Muscle layer of duodenum (tissue), 2 donors: Measurements from ENCODE around the gene PSTPIP1.

Experiments
- H3K27ac ChIP-seq: one replicate; pipeline ENCODE4 v1.7.0; 2013; ENCODE audit warnings: mild to moderate bottlenecking, low read length
- H3K27me3 ChIP-seq: one replicate; pipeline ENCODE4 v1.7.0; 2013; ENCODE audit warnings: low read depth, mild to moderate bottlenecking, control low read depth, low read length
- H3K36me3 ChIP-seq, 2 donors: one replicate each; pipeline ENCODE4 v1.7.0; 2013; ENCODE audit warnings: low read length in 2 of 2, control low read depth in 1 of 2, mild to moderate bottlenecking in 1 of 2; ENCODE audit not compliant: insufficient read depth in 2 of 2, control insufficient read depth in 1 of 2
- H3K4me1 ChIP-seq, 2 donors: one replicate each; pipeline ENCODE4 v1.7.0; 2013; ENCODE audit warnings: low read length in 2 of 2, mild to moderate bottlenecking in 2 of 2, control low read depth in 1 of 2, moderate library complexity in 1 of 2; ENCODE audit not compliant: insufficient read depth in 2 of 2, control insufficient read depth in 1 of 2
- H3K4me3 ChIP-seq, 2 donors: one replicate each; pipeline ENCODE4 v1.7.0; 2013; ENCODE audit warnings: low read length in 2 of 2, low read depth in 1 of 2, mild to moderate bottlenecking in 1 of 2
- H3K9me3 ChIP-seq, 2 donors: one replicate each; pipeline ENCODE4 v1.7.0; 2013; ENCODE audit warnings: low read length in 2 of 2, control low read depth in 1 of 2, mild to moderate bottlenecking in 1 of 2; ENCODE audit not compliant: control insufficient read depth in 1 of 2
- donor health status: healthy.

The PSTPIP1 gene

DNA sequence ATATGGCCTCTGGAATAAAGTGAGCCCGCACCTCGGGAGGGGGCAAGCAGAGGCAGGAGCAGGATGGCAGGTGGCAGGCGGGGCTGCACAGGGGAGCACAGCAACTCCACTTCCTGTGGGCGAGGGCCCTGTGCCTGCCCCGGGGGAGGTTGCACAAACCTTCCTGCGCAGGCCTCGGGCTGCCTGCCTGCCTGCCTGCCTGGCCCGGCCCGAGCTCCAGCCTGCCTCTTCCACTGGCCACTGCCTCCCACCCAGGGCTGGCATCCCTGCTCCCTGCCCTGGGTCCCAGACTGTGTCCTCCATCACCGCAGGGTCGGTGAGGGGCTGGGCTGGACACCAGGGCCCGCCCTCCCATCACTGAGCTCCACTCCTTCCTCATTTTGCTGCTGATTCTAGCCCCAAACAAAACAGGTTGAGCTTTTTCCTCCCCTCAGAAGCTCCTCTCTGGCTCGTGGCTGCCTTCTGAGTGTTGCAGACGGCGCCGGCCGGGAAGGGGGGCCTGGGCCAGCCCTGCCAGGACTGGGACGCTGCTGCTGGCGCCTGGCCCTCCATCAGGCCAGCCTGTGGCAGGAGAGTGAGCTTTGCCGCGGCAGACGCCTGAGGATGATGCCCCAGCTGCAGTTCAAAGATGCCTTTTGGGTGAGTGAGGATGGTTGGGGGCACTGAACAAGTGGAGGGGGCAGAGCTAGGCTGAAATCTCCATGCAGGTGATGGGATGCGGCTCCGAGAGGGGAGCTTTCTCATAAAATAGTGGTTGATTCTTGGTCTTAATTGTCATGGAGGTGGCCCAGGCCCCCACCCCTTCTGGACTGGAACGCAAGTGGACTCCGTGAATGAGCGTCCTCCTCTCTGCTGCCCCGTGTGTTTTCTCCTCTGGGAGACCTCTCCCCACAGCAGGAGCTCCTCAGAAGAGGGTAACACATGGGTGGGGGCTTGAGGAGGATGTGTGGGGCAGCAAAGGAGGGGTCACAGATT lies at the start of gene PSTPIP1:
TSS of gene PSTPIP1 (plus strand) at position 156 of the 975 bp plus-strand sequence. CDS start at position 604, 448 bp downstream.
- Histone ChIP-seq H3K4me3 (peak within 1 kb of the TSS; percentile 42 to 49), H3K27ac (peak within 1 kb of the TSS; percentile 20), H3K4me1 (peaks cover 0 to 21% of the 10 kb centered on the region in 2 donors), H3K36me3 (no peaks in the 10 kb centered on the region), H3K27me3 (no peaks in the 10 kb centered on the region), H3K9me3 (no peaks in the 10 kb centered on the region)

DNA sequence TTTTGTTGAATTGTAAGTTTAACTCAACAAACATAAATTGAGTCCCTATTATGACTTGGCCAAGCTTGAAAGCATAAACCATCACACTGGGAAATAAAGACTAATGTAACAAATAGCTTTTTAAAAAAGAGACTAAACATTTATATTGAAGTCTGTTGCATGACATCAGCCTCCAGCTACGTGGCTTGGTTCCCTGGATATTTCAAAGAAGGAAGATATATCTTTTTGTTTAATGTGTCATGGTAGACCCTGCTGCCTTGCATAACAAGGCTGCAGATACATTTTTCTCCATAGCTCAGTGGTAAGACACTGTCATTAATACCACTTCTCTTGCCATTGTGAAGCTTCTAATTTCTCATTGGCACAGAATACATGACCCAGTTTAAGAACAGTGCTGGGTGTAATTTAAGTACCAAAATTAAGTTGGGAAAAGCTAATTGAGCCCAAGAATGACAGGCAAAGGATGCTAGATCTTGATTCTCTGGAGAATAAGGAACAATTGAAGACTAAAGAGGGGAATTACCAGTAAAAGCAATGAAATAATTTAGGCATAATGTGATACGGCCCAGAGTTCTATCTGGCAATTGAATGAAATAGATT lies 49.3 kb upstream of the PSTPIP1 start:
- no peaks in the 10 kb centered on the region for H3K9me3 ChIP-seq
- no peak overlapping the region for H3K4me3 ChIP-seq
- peaks cover 0 to 5% of the 10 kb centered on the region in 2 donors for H3K4me1 ChIP-seq
- H3K36me3 ChIP-seq: peaks cover 10 to 15% of the 10 kb centered on the region in 2 donors
- H3K27ac ChIP-seq: no peak overlapping the region
- no peaks in the 10 kb centered on the region for H3K27me3 ChIP-seq

GRCh38 chr15:76947454-76947853 lies 47.5 kb upstream of the PSTPIP1 start:
- H3K4me3 ChIP-seq: no peak overlapping the region
- H3K9me3 ChIP-seq: no peaks in the 10 kb centered on the region
- H3K27me3 ChIP-seq: no peaks in the 10 kb centered on the region
- H3K27ac ChIP-seq: no peak overlapping the region
- peaks cover 0 to 5% of the 10 kb centered on the region in 2 donors for H3K4me1 ChIP-seq
- peaks cover 19 to 20% of the 10 kb centered on the region in 2 donors for H3K36me3 ChIP-seq

- no peaks in the 10 kb centered on the region for H3K9me3 ChIP-seq
- no peaks in the 10 kb centered on the region for H3K4me1 ChIP-seq
- no peak overlapping the region for H3K27ac ChIP-seq
- peaks cover 17 to 19% of the 10 kb centered on the region in 2 donors for H3K36me3 ChIP-seq
- no peak overlapping the region for H3K4me3 ChIP-seq
- H3K27me3 ChIP-seq: no peaks in the 10 kb centered on the region
These were observed 43.7 kb upstream of the PSTPIP1 start for GRCh38 chr15:76951220-76951619.

DNA sequence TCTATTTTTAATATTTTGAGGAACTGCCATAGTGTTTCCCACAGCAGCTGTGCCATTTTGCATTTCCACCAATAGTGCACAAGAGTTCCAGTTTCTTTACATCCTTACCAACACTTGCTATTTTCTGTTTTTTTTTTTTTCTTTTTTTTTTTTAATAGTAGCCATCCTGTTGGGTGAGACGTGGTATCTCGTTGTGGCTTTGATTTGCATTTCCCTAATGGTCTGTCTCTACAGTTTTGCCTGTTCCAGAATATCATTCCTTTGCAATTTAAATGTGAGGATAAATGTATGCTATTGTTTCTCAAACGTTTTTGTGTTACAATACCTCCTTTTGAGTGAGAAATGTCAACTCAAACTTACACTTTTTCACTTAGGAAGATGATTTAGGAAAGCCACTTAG lies 41.0 kb upstream of the PSTPIP1 start:
- H3K27ac ChIP-seq: no peak overlapping the region

GRCh38 chr15:76954744-76955143 lies 40.2 kb upstream of the PSTPIP1 start:
- no peak overlapping the region for H3K27ac ChIP-seq
- no peak overlapping the region for H3K4me3 ChIP-seq
- peaks cover 6 to 10% of the 10 kb centered on the region in 2 donors for H3K36me3 ChIP-seq
- H3K4me1 ChIP-seq: no peaks in the 10 kb centered on the region
- H3K27me3 ChIP-seq: no peaks in the 10 kb centered on the region
- no peaks in the 10 kb centered on the region for H3K9me3 ChIP-seq

More for the DNA sequence above, 41.0 kb upstream of the PSTPIP1 start:
- Histone ChIP-seq H3K4me1 (no peaks in the 10 kb centered on the region), H3K9me3 (no peaks in the 10 kb centered on the region), H3K4me3 (no peak overlapping the region), H3K36me3 (peaks cover 6 to 15% of the 10 kb centered on the region in 2 donors), H3K27me3 (no peaks in the 10 kb centered on the region)

DNA sequence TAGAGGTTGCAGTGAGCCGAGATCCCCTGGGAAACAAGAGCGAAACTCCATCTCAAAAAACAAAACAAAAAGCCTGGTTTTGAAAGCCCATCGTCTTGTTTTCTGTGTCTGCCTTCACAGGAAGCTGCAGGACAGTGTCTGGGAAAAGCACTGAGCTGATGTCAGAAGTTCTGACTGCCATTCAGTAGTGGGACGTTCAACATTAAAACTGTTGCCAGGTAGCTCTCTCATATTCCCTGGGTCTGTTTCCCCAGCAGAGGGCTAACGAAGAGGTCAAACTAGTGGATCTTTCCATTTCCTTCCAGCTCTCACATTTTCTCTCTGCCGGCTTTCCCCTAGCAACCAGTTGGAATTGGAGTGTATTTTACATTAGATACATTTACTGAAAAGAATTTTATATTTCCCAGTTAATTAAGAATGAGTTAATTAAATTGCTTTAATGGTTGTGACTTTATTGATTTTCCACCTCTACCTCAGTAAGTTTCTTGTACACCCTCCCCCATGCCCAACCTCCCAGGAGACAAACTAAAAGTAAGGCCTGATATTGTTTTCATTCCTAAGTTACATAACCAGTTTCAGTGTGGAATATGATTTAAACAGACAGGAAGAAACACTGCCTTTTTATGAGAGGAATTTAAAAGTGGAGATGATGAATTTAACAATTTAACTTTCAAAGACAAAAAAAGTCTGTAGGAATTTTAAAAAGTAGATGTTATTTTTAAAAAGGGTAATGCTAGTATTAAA lies 33.5 kb upstream of the PSTPIP1 start:
- Histone ChIP-seq H3K27ac (no peak overlapping the region), H3K27me3 (no peaks in the 10 kb centered on the region), H3K36me3 (no peaks in the 10 kb centered on the region), H3K9me3 (no peaks in the 10 kb centered on the region), H3K4me1 (peaks cover 0 to 7% of the 10 kb centered on the region in 2 donors), H3K4me3 (no peak overlapping the region)

GRCh38 chr15:76962337-76963013 lies 32.5 kb upstream of the PSTPIP1 start:
- Histone ChIP-seq H3K27ac (no peak overlapping the region), H3K4me3 (no peak overlapping the region), H3K4me1 (peaks cover 0 to 7% of the 10 kb centered on the region in 2 donors), H3K27me3 (no peaks in the 10 kb centered on the region), H3K9me3 (no peaks in the 10 kb centered on the region), H3K36me3 (no peaks in the 10 kb centered on the region)

DNA sequence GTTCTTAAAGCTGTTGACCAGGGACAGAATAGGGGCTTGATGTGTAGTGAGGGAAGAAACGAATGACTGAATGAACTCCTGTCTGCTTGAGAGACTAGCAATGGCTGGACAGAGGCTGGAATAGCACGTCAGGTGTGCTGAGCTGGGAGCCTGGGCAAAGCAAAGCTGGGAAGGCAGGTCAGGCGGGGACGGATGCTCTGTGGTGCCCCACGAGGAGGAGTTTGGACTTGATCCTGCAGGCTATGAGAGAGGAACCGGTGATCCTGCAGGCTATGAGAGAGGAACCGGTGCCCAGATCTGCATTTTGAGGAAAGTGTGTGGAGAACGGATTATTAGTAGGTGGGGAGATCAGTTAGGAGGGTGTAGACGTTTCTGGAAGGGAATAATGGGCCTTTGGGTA lies 31.3 kb upstream of the PSTPIP1 start:
- Histone ChIP-seq H3K4me3 (no peak overlapping the region), H3K27me3 (no peaks in the 10 kb centered on the region), H3K27ac (no peak overlapping the region), H3K36me3 (no peaks in the 10 kb centered on the region), H3K4me1 (peaks cover 0 to 7% of the 10 kb centered on the region in 2 donors), H3K9me3 (no peaks in the 10 kb centered on the region)

GRCh38 chr15:76964157-76964556 lies 30.8 kb upstream of the PSTPIP1 start:
- Histone ChIP-seq H3K9me3 (no peaks in the 10 kb centered on the region), H3K4me1 (peaks cover 0 to 7% of the 10 kb centered on the region in 2 donors), H3K27ac (no peak overlapping the region), H3K27me3 (no peaks in the 10 kb centered on the region), H3K4me3 (no peak overlapping the region), H3K36me3 (no peaks in the 10 kb centered on the region)
